Mesangial cell (primary cell): ENCODE measurements around the gene VOPP1. TPM values are rescaled to one million over a fixed set of nuclear protein-coding genes. Genes with fewer than 3 reads are reported as not detected.

Experiments
- total RNA-seq: library from RNA; depleted of rRNA; stranded (reverse); fragments of >200 nt; gene quantifications from 2 replicates; pipeline ENCODE4 v1.2.3, GENCODE V29; 2015

VOPP1 gene
- 60.5 and 84.1 TPM in 2 replicates for total RNA-seq

GRCh38 chr7:55572378-55573233 is at the start of gene VOPP1:
TSS of gene VOPP1 (minus strand) at chr7:55572502. CDS start at chr7:55572324, 178 bp downstream.

Other genes with a start within 250 kb of the VOPP1 start
- 18.1 and 18.6 TPM in 2 replicates for gene LANCL2, start 207.2 kb downstream of the VOPP1 start, total RNA-seq